ENCODE data around the gene GPC3.

- no peak for TF ChIP-seq BHLHE40 (IDR thresholded peaks at IDR 0.05; ENCODE audit: borderline replicate concordance)
- no peak for TF ChIP-seq SUZ12 (IDR thresholded peaks at IDR 0.05)
- TF ChIP-seq FOXM1 (IDR thresholded peaks at IDR 0.05; ENCODE audit: borderline replicate concordance), result no peak
- no peak for TF ChIP-seq HDGF (IDR thresholded peaks at IDR 0.05; ENCODE audit: borderline replicate concordance)
Measured at GRCh38 chrX:133661962-133662839, 323.2 kb downstream of the GPC3 start.

Measured in HEK293T (cell line).